Psoas muscle (tissue), 8 donors: Measurements from ENCODE around the gene PARVB. TPM values are rescaled to one million over a fixed set of nuclear protein-coding genes. Genes with fewer than 3 reads are reported as not detected.

Source experiments
- ATAC-seq, 4 donors: fragments of 200-7000 bp; cut with Tn5 transposase; one replicate each; pipeline ENCODE4 v1.9.1; 2020; ENCODE audit warnings: moderate library complexity in 3 of 4, mild to moderate bottlenecking in 2 of 4
- DNase-seq, 2 donors: peaks; one replicate each; pipeline ENCODE4 v3.0.0-alpha.2; 2020
- H3K27ac ChIP-seq: fragments of 200-600 bp; one replicate; pipeline ENCODE4 v1.8.0; 2022
- H3K27me3 ChIP-seq, 3 donors: fragments of 200-600 bp in 1 of 3; one replicate each; pipeline versions ENCODE4 v1.6.1 to v1.8.0; 2013 to 2022; ENCODE audit warnings: low read length in 2 of 3, mild to moderate bottlenecking in 2 of 3, moderate library complexity in 1 of 3; ENCODE audit not compliant: insufficient read depth in 3 of 3
- H3K36me3 ChIP-seq, 2 donors: fragments of 200-600 bp in 1 of 2; one replicate each; pipeline versions ENCODE4 v1.6.1 to v1.8.0; 2013 to 2022; ENCODE audit warnings: low read depth in 1 of 2, mild to moderate bottlenecking in 1 of 2, moderate library complexity in 1 of 2; ENCODE audit not compliant: insufficient read depth in 1 of 2
- H3K4me1 ChIP-seq: fragments of 200-600 bp; one replicate; pipeline ENCODE4 v1.8.0; 2022
- H3K4me3 ChIP-seq: fragments of 200-600 bp; one replicate; pipeline ENCODE4 v1.8.0; 2022; ENCODE audit warnings: mild to moderate bottlenecking
- H3K9me3 ChIP-seq: fragments of 200-600 bp; one replicate; pipeline ENCODE4 v1.8.0; 2022
- CTCF ChIP-seq: fragments of 200-600 bp; IDR thresholded peaks from one replicate; pipeline ENCODE4 v1.8.0; 2022; ENCODE audit warnings: antibody characterized with exemption
- WGBS, 3 donors: extraction: QIAGEN DNeasy Blood & Tissue Kit; methylation state at CpG; one replicate each; pipeline versions ENCODE4 v1.1.6 to v1.1.7; 2013; 5-methylcytosine and 5-hydroxymethylcytosine counted together
- intact Hi-C, 2 donors: fragments of 100-400 bp; cut with DNase I; formaldehyde crosslinking; loops; one replicate each; pipeline versions ENCODE4 v1.11.0 to v1.14.2; 2022
- polyA plus RNA-seq, 3 donors: library from polyadenylated mRNA; stranded (reverse); fragments of 200-250 nt; gene quantifications; one replicate each; pipeline ENCODE4 v1.2.3, GENCODE V29; 2013
- total RNA-seq, 4 donors: library from RNA; stranded (reverse); fragmentation: NEBNext Ultra II Directional in 2 of 4; extraction: Animal tissue kit (Norgen Biotek cat#: 25700) in 2 of 4; gene quantifications; one replicate each; pipeline versions ENCODE4 v1.2.1 to v1.2.4, GENCODE V29; 2021 to 2023
- donor health status: healthy with polysubstance abuse.
- donor health status: DM: no; HTN: no; CAD: no; lungs with moderate emphysema.
- donor health status: Bipolar disorder and iron deficiency.
- donor health status: healthy.
- donor health status: DM: yes; HTN: yes; CAD: no.
- donor health status: DM: no; HTN: no; CAD: no.
- donor health status: DM: no; HTN: no; CAD: no.
- donor health status: DM: yes; HTN: yes; CAD: no.

PARVB gene
- total and polyA plus RNA-seq, 7 donors = 84.5 to 172 (median 103) TPM

- Histone ChIP-seq H3K4me3 (no peak overlapping the region), H3K27me3 (no peaks in the 10 kb centered on the region), H3K9me3 (no peaks in the 10 kb centered on the region), H3K36me3 (peaks cover 0 to 44% of the 10 kb centered on the region in 2 donors), H3K27ac (peak overlapping the region; percentile 61), H3K4me1 (peaks cover 11% of the 10 kb centered on the region)
- no peak for DNase-seq
- intact Hi-C loops = loop anchor here in 1 of 2 donors (10.0 kb wide), 2 partner anchors 495 to 625 kb away; partner anchors contain the start of gene RTL6
- 87 to 91% (median 91%) methylated on average over 3 of the region's 3 CpGs for WGBS, 3 donors
- no peak for ATAC-seq
- TF ChIP-seq CTCF = no peak
Measured at GRCh38 chr22:43999378-43999777, 24.7 kb upstream of the PARVB start.

- Histone ChIP-seq H3K4me1 (peaks cover 9% of the 10 kb centered on the region), H3K9me3 (no peaks in the 10 kb centered on the region), H3K36me3 (peaks cover 0 to 38% of the 10 kb centered on the region in 2 donors), H3K4me3 (no peak overlapping the region), H3K27ac (no peak overlapping the region), H3K27me3 (no peaks in the 10 kb centered on the region)
- 95 to 100% (median 100%) methylated on average over 4 of the region's 4 CpGs for WGBS, 3 donors
- intact Hi-C loops = loop anchor here in 1 of 2 donors (2.0 kb wide), 1 partner anchor 83 kb away; no protein-coding TSS in a partner anchor
- ATAC-seq = peak in 1 of 4 donors; percentile 19
- no peak for TF ChIP-seq CTCF
- no peak for DNase-seq
Measured at GRCh38 chr22:44000123-44000522, 24.0 kb upstream of the PARVB start.

- DNase-seq (no peak), ATAC-seq (no peak)
- Histone ChIP-seq H3K4me3 (no peak overlapping the region), H3K27me3 (no peaks in the 10 kb centered on the region), H3K27ac (no peak overlapping the region), H3K9me3 (no peaks in the 10 kb centered on the region), H3K36me3 (peaks cover 0 to 24% of the 10 kb centered on the region in 2 donors), H3K4me1 (peaks cover 9% of the 10 kb centered on the region)
- intact Hi-C loops = loop anchor here in 1 of 2 donors (2.0 kb wide), 1 partner anchor 81 kb away; no protein-coding TSS in a partner anchor
- 76 to 83% (median 82%) methylated on average over 7 of the region's 7 CpGs for WGBS, 3 donors
- no peak for TF ChIP-seq CTCF
Measured at GRCh38 chr22:44001521-44001920, 22.6 kb upstream of the PARVB start.

- 91 to 92% (median 91%) methylated on average over 11 of the region's 11 CpGs for WGBS, 3 donors
Measured at GRCh38 chr22:44002324-44002723, 21.8 kb upstream of the PARVB start.

More at GRCh38 chr22:44002324-44002723, 21.8 kb upstream of the PARVB start:
- no peak overlapping the region for H3K4me3 ChIP-seq
- ATAC-seq (no peak), DNase-seq (no peak)
- no peaks in the 10 kb centered on the region for H3K27me3 ChIP-seq
- H3K27ac ChIP-seq = no peak overlapping the region
- peaks cover 9% of the 10 kb centered on the region for H3K4me1 ChIP-seq
- no peaks in the 10 kb centered on the region for H3K9me3 ChIP-seq
- intact Hi-C loops = no loop called here
- peaks cover 0 to 16% of the 10 kb centered on the region in 2 donors for H3K36me3 ChIP-seq
- no peak for TF ChIP-seq CTCF
